ENCODE data around the gene MAML3. TPM values are rescaled to one million over a fixed set of nuclear protein-coding genes. Genes with fewer than 3 reads are reported as not detected.
A peak's percentile ranks its signal among the peaks of the same experiment; 100 is the strongest.

The MAML3 gene
- total RNA-seq, 1 donor from 2014 or later: 8.0 TPM

DNA sequence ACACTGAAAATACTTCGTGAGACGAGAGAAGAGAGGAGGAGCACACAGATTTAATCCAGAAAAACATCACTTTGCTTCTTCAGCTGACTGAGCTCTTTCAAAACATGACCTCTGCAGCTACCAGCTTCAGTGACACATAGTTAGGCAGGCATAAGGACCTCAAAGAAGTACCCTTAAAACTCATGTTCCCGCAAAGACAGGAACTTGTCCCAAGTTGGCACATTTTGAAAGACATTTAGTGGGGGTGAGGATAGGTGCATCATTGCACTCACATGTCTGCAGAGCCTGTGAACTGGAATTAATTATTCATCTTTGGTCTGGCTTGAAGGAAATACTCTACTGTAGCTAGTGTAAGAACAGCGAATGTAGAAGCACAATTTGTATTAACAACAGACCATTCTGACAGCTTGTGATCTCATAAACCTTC is 266.6 kb downstream of the MAML3 start:
- Mint-ChIP-seq H3K27ac (ENCODE audit: unreplicated experiment) (peak overlapping the region; percentile 63), H3K4me1 (ENCODE audit: unreplicated experiment) (peaks cover 30% of the 10 kb centered on the region), H3K36me3 (ENCODE audit: unreplicated experiment) (peaks cover 8% of the 10 kb centered on the region), H3K27me3 (ENCODE audit: unreplicated experiment) (no peaks in the 10 kb centered on the region), H3K9me3 (ENCODE audit: unreplicated experiment) (peaks cover 8% of the 10 kb centered on the region), H3K4me3 (ENCODE audit: unreplicated experiment) (peak overlapping the region; percentile 32)
- no peak for DNase-seq (ENCODE audit: extremely low spot score, unreplicated experiment)
- TF ChIP-seq, protein P1, sequence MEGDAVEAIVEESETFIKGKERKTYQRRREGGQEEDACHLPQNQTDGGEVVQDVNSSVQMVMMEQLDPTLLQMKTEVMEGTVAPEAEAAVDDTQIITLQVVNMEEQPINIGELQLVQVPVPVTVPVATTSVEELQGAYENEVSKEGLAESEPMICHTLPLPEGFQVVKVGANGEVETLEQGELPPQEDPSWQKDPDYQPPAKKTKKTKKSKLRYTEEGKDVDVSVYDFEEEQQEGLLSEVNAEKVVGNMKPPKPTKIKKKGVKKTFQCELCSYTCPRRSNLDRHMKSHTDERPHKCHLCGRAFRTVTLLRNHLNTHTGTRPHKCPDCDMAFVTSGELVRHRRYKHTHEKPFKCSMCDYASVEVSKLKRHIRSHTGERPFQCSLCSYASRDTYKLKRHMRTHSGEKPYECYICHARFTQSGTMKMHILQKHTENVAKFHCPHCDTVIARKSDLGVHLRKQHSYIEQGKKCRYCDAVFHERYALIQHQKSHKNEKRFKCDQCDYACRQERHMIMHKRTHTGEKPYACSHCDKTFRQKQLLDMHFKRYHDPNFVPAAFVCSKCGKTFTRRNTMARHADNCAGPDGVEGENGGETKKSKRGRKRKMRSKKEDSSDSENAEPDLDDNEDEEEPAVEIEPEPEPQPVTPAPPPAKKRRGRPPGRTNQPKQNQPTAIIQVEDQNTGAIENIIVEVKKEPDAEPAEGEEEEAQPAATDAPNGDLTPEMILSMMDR (IDR thresholded peaks at IDR 0.05): no peak

DNA sequence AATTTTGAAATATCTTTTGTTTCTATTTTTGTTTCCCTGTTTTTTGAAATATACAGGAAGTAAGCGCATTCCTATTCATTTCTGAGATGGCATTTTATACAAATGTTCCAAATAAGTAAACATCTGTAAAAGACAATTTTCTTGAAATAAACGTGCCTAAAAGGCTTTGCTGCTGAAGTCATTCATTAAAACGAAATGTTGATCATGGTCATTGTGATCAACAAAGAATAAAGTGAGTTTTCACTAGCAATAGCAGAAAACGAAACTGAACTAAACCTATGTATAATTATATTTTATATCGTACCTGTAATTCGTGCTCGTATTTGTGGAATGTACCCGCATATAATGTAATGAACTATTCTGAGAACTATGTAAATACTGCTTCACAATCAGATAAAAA is 267.2 kb downstream of the MAML3 start:
- DNase-seq (ENCODE audit: extremely low spot score, unreplicated experiment): no peak
- peaks cover 30% of the 10 kb centered on the region for H3K4me1 Mint-ChIP-seq (ENCODE audit: unreplicated experiment)
- H3K4me3 Mint-ChIP-seq (ENCODE audit: unreplicated experiment): peak overlapping the region; percentile 32
- H3K27me3 Mint-ChIP-seq (ENCODE audit: unreplicated experiment): no peaks in the 10 kb centered on the region
- H3K36me3 Mint-ChIP-seq (ENCODE audit: unreplicated experiment): peaks cover 8% of the 10 kb centered on the region
- H3K27ac Mint-ChIP-seq (ENCODE audit: unreplicated experiment): peak overlapping the region; percentile 63
- H3K9me3 Mint-ChIP-seq (ENCODE audit: unreplicated experiment): peaks cover 8% of the 10 kb centered on the region
- TF ChIP-seq, protein P1 (IDR thresholded peaks at IDR 0.05): no peak

DNA sequence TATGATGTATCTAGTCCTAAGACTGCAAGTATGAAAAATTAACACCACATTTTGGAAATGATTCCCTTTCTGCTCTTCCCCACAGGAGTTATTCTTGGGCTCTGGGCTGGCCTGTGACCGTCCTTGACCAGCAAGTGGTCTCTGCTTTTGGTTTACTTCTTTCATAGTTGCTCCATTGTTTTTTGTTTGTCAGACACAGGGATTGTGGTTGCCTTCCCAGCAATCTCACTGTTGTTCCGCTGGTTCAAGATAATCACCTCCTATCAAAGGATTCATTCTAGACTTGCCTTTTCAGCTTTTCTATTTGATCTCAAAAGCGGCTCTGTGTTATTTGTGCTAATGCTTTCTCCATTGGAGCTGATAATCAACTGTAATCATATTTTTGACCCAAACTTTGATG is 269.5 kb downstream of the MAML3 start:
- Mint-ChIP-seq H3K27me3 (ENCODE audit: unreplicated experiment) (no peaks in the 10 kb centered on the region), H3K9me3 (ENCODE audit: unreplicated experiment) (peaks cover 8% of the 10 kb centered on the region), H3K36me3 (ENCODE audit: unreplicated experiment) (peaks cover 4% of the 10 kb centered on the region), H3K4me1 (ENCODE audit: unreplicated experiment) (peaks cover 26% of the 10 kb centered on the region), H3K27ac (ENCODE audit: unreplicated experiment) (no peak overlapping the region), H3K4me3 (ENCODE audit: unreplicated experiment) (no peak overlapping the region)
- TF ChIP-seq, protein P1 (IDR thresholded peaks at IDR 0.05): no peak
- no peak for DNase-seq (ENCODE audit: extremely low spot score, unreplicated experiment)

DNA sequence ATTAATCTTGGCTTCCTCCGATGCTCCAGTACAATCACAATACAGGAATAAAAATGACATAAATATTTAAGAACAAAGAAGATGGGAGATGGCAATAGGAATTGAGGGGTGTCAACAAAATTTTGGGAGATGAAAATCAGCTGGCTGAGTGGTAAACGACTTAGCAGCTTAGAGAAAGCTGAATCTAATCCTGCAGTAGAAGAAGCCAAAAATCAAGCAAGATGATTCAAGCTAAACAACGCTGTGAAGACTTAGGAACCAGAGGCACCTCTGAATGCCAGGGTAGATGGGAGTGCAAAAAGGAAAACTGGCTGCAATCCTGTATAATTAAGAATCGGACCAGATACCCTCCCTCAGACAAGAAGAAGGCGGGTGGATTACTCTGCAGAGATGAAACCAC is 273.1 kb downstream of the MAML3 start:
- peaks cover 2% of the 10 kb centered on the region for H3K36me3 Mint-ChIP-seq (ENCODE audit: unreplicated experiment)
- no peak overlapping the region for H3K4me3 Mint-ChIP-seq (ENCODE audit: unreplicated experiment)
- no peak for DNase-seq (ENCODE audit: extremely low spot score, unreplicated experiment)
- no peak overlapping the region for H3K27ac Mint-ChIP-seq (ENCODE audit: unreplicated experiment)
- H3K9me3 Mint-ChIP-seq (ENCODE audit: unreplicated experiment): peaks cover 8% of the 10 kb centered on the region
- TF ChIP-seq, protein P1 (IDR thresholded peaks at IDR 0.05): no peak
- H3K4me1 Mint-ChIP-seq (ENCODE audit: unreplicated experiment): peaks cover 6% of the 10 kb centered on the region
- H3K27me3 Mint-ChIP-seq (ENCODE audit: unreplicated experiment): no peaks in the 10 kb centered on the region

DNA sequence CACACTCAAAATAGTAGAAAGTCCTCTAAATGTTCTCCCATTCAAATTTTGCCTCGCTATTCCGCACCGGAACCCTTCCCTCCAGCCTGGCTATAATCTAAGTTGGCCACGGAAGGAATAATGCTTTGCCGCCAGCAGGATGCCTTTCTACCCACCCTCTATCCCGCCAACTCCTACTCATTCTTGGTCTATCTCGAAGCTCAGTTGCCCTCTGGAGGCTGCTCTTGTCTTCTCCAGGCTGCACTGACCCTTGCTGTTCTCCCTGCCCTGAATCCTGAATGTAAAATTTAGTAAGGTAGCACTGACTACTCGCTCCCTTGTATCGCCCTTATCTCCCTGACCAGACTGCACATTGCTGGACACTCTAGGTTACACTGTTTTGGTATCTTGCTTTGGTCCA is 275.9 kb downstream of the MAML3 start:
- Mint-ChIP-seq H3K9me3 (ENCODE audit: unreplicated experiment) (peaks cover 11% of the 10 kb centered on the region), H3K27ac (ENCODE audit: unreplicated experiment) (no peak overlapping the region), H3K36me3 (ENCODE audit: unreplicated experiment) (peaks cover 2% of the 10 kb centered on the region)

More for the DNA sequence above, 275.9 kb downstream of the MAML3 start:
- TF ChIP-seq, protein P1 (IDR thresholded peaks at IDR 0.05): no peak
- no peak for DNase-seq (ENCODE audit: extremely low spot score, unreplicated experiment)
- no peak overlapping the region for H3K4me3 Mint-ChIP-seq (ENCODE audit: unreplicated experiment)
- no peaks in the 10 kb centered on the region for H3K27me3 Mint-ChIP-seq (ENCODE audit: unreplicated experiment)
- H3K4me1 Mint-ChIP-seq (ENCODE audit: unreplicated experiment): peaks cover 6% of the 10 kb centered on the region
